GM10266 (cell line): ENCODE results near the gene MCF2L.

Experiments
- DNase-seq: peaks from one replicate; pipeline ENCODE4 v3.0.0; 2012; ENCODE audit errors: extremely low spot score
- CTCF ChIP-seq: IDR thresholded peaks from 2 replicates; pipeline ENCODE4 v1.5.1; 2012; ENCODE audit warnings: mild to moderate bottlenecking, low read depth; ENCODE audit not compliant: control insufficient read depth, insufficient read depth; ENCODE audit errors: missing control alignments

MCF2L gene

GRCh38 chr13:113121928-113122471, 153.0 kb downstream of the MCF2L start:
- no peak for DNase-seq
- TF ChIP-seq CTCF, result no peak

GRCh38 chr13:113122550-113123225, 153.7 kb downstream of the MCF2L start, which contains the start of gene F10:
TSS of gene F10 (plus strand) at chr13:113122799. CDS start at chr13:113122856, 57 bp downstream.
- no peak for DNase-seq
- TF ChIP-seq CTCF, result no peak

- peak; percentile 14 for TF ChIP-seq CTCF
- no peak for DNase-seq
These were observed 154.5 kb downstream of the MCF2L start for GRCh38 chr13:113123226-113124201.

GRCh38 chr13:113124211-113124970, 155.4 kb downstream of the MCF2L start:
- no peak for TF ChIP-seq CTCF
- no peak for DNase-seq

GRCh38 chr13:113125506-113126264, 156.7 kb downstream of the MCF2L start:
- no peak for DNase-seq
- TF ChIP-seq CTCF, result no peak
